ENCODE data around the gene AARS2.

DNA sequence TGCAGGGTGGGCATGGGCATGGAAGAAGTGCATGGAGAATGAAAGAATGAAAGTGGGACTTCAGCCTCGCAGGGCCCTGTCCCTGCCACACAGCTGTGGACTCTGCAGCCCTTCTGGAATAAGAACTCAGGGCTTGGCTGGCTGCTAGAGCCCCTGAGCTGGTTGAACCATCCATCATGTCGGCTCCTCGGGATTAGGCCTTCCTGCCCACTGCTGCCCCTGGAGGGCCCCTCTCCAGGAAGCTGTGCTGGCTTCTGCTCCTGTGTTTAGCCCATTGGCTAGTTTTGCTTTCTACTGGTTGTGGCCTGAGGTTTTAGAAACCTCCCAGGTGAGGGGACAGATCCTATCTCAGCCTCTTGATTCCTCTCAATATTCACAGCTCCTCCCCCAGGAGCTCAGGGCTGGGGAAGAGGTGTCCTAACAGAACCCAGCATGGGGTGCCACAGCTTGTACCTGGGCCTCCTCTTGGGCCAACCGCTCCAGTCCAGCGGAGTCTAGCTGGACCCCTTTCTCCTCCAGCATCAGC lies 7.9 kb downstream of the AARS2 start:
- TF ChIP-seq, protein P1, sequence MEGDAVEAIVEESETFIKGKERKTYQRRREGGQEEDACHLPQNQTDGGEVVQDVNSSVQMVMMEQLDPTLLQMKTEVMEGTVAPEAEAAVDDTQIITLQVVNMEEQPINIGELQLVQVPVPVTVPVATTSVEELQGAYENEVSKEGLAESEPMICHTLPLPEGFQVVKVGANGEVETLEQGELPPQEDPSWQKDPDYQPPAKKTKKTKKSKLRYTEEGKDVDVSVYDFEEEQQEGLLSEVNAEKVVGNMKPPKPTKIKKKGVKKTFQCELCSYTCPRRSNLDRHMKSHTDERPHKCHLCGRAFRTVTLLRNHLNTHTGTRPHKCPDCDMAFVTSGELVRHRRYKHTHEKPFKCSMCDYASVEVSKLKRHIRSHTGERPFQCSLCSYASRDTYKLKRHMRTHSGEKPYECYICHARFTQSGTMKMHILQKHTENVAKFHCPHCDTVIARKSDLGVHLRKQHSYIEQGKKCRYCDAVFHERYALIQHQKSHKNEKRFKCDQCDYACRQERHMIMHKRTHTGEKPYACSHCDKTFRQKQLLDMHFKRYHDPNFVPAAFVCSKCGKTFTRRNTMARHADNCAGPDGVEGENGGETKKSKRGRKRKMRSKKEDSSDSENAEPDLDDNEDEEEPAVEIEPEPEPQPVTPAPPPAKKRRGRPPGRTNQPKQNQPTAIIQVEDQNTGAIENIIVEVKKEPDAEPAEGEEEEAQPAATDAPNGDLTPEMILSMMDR (IDR thresholded peaks at IDR 0.05): no peak
- TF ChIP-seq POLR2A (IDR thresholded peaks at IDR 0.05): no peak
